Stimulated activated CD8-positive, alpha-beta memory T cell treated with anti-CD3 and anti-CD28 coated beads, Interleukin-4, amount 100 ng/mL, for 24 hours (primary cell): ENCODE measurements around the gene FGFBP2.

Experiments used
- DNase-seq: peaks from one replicate; pipeline ENCODE4 v3.0.0-alpha.2; 2020; ENCODE audit warnings: low read depth

The FGFBP2 gene, protein sequence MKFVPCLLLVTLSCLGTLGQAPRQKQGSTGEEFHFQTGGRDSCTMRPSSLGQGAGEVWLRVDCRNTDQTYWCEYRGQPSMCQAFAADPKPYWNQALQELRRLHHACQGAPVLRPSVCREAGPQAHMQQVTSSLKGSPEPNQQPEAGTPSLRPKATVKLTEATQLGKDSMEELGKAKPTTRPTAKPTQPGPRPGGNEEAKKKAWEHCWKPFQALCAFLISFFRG

DNA sequence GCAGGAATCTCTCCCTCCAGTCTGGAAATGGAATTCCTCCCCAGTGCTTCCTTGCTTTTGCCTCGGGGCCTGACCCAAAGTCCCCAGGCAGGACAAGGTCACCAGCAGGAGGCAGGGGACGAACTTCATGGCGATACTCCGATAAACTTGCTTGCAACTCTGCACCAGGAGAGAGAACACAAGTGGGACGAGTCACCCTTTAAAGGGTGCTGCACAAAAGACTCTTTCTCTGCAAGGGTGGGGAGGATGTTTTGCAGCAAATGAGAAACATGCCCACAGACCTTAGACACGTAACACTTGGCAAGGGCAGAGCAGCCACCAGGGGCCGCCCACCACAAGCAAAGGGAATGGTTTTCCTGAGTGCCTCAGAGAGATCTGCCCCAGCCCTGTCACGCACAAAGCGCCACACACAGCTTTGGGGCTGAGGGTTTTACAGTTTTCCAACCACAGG is at the start of gene FGFBP2:
Gene FGFBP2, minus strand, starts transcription at position 175 of the 451 bp plus-strand sequence. Its CDS starts 46 bp downstream, at position 129.
- DNase-seq: peak; percentile 67

DNA sequence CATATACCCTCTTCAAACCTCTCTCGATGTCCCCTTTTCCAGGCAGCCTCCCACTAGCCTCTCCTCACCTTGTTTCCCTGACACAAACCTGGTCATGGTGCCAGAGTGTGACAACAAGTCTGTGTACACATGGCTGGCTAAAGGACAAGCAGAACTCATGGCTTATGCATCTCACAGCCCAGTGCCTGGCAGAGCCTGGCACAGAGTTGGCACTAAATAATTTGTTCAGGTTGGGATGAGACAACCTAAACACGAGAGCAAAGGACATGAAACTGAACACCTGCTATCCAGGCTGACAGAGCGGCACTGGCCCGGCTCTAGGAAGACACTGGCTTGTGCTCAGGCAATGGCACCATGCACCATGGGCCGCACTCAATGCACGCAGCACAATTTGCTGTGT is 48.2 kb upstream of the FGFBP2 start:
- no peak for DNase-seq

DNA sequence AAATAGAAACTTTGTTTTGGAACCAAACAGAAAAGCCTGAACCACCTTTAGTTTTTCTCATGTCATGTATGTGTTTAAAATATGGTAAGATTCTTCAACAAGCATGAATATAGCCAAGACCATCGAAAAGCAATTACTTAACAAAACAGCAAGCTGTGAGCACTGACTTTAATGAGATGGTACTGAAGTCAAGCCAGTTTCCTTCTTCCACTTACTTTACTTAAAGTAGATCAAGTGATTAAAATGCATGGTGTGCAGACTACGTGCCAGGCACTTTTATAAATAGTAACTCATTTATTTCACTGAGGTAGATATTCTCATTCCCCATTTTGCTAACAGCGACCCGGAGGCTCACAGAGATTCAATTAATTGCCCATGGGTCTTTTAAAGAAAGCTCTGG is 46.2 kb upstream of the FGFBP2 start:
- no peak for DNase-seq

DNA sequence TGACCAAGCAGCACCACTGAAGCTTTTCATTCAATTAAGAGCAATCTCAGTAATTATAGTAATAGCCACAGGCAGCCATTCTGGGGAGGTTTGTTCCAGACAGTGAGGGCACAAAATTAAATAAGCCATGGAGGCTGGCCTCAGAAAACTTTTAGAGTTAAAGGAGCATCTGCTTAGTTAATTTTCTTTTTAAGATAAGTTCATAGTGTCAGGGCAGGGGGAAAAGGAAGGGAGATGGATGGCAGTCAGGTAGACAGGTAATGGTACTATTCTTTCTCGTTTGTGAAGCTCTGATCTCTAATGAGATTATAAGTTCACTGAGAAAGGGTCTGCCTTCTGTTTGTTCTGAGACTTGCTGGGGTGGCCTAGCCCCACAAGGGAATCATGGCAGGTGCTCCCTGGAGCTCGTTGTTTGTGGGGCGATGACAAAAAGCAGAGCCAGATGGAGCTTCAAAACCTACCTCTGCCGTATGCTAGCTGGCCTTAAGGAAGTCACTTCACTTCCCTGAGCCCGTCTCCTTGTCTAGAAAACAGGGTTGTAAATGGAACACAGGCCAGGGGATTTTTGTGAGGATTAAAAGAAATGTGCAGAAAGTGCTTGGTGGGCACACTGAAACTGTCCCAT is 44.6 kb upstream of the FGFBP2 start:
- no peak for DNase-seq

DNA sequence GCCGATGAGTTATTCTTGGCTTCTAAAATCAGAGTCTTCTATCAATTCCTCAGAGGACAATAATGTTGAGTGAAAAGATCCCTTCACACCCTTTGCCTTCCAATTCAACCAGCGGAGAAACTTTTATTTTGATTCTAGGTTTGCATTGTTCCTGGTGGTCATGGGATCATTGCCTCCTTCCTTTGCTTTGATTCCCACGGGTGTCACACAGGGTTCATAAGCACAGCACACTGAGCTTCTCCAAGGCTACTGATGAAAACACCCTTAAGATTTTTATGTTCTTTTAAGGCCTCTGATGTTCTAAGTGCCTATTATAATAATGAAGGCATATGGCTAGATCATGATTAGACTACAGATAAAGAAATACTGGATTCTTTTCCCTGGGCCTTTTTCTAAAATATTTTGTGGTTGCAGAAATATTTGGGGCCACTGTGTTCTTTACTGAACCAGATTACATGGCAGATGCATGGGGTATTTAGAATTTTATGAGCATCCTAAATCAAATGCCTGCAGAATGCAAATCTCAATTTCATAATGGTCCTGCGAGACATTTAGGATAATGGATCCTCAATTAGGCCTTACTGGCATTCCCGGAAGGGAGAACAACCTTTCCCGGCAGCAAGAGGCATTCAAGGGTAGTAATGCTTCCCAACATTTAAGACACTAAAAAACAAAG is 43.9 kb upstream of the FGFBP2 start:
- no peak for DNase-seq

GRCh38 chr4:16005676-16006075 is 42.7 kb upstream of the FGFBP2 start:
- DNase-seq: no peak

- peak; percentile 5 for DNase-seq
Measured at GRCh38 chr4:16001484-16001858, 38.5 kb upstream of the FGFBP2 start.

DNA sequence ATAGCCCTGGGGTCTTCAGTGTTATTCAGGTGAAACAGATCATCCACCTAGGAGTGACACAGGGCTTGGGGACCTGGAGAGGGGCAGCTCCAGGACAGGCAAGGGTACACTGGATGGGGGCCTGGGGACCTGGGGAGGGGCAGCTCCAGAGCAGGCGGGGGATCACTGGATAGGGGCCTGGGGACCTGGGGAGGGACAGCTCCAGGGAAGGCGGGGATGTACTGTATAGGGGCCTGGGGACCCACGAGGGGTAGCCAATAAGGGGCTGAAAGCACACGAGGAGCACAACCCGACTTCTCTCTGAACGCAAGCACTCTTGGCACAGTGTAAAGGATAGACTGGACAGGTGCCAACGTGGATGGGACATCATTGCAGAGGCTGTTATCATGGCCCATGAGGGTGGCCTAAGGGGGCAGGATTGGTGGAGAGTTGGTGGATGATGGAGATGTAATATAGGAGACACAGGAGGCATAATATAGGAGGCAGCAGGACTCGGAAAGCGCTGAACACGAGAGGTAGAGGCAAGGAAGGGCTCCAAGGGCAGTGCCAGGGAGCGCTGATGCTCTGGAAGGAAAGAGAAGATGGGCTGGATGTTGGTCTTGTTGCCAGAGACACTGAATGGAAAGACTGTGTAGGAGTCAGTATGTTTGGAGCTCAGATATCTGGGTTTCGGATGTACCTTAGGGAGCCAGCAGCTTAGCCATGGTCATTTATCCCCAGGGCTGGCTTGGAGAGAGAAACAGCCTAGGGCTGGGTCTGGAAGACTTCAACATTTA is 37.9 kb upstream of the FGFBP2 start:
- DNase-seq: no peak

- DNase-seq: no peak
Measured at GRCh38 chr4:15996773-15997172, 33.8 kb upstream of the FGFBP2 start.

DNA sequence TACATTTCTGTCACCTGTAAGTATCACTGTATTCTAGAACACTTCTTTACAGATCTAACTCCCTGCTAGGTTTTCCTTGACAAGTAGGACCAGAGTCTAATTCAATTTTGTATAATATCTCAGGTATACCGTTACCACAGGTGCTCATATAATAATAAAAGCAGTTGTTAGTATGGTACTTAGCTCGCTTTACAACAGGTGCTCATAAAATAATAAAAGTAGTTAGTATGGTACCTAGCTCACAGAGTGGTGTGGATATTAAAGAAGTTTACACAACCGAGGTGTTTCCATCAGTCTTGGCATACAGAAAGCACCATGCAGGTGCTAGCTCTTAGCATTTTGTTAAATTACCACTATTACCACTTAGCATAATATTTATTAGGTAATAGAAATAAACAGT is 32.9 kb upstream of the FGFBP2 start:
- no peak for DNase-seq

- DNase-seq: no peak
Measured at GRCh38 chr4:15992167-15992485, 29.2 kb upstream of the FGFBP2 start.

- DNase-seq: no peak
Measured at GRCh38 chr4:15990570-15991285, 27.8 kb upstream of the FGFBP2 start.

DNA sequence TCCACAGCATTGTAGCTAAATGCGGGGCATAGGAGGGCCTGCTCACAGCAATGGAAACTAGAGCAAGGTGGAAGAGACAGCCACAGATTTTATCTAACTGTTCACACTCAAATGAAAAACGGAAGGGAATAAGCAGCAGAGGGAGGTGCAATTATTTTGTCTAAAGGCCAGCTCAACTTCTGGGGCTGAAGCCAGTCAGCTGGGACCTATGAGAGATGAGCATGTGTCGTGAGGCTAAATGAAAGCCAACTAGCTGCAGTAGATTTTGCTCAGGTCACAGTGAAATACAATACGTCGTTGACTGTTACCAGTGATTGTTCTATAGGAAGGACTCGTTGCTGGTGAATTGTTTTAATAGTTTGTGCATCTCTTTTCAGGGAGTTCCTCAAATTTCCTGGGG is 26.4 kb upstream of the FGFBP2 start:
- DNase-seq: no peak

GRCh38 chr4:15988222-15988621 is 25.2 kb upstream of the FGFBP2 start:
- DNase-seq: no peak

- no peak for DNase-seq
Measured at GRCh38 chr4:15986907-15987306, 23.9 kb upstream of the FGFBP2 start.

GRCh38 chr4:15983610-15984009 is 20.6 kb upstream of the FGFBP2 start:
- no peak for DNase-seq

GRCh38 chr4:15982842-15983524 is 20.0 kb upstream of the FGFBP2 start:
- no peak for DNase-seq

DNA sequence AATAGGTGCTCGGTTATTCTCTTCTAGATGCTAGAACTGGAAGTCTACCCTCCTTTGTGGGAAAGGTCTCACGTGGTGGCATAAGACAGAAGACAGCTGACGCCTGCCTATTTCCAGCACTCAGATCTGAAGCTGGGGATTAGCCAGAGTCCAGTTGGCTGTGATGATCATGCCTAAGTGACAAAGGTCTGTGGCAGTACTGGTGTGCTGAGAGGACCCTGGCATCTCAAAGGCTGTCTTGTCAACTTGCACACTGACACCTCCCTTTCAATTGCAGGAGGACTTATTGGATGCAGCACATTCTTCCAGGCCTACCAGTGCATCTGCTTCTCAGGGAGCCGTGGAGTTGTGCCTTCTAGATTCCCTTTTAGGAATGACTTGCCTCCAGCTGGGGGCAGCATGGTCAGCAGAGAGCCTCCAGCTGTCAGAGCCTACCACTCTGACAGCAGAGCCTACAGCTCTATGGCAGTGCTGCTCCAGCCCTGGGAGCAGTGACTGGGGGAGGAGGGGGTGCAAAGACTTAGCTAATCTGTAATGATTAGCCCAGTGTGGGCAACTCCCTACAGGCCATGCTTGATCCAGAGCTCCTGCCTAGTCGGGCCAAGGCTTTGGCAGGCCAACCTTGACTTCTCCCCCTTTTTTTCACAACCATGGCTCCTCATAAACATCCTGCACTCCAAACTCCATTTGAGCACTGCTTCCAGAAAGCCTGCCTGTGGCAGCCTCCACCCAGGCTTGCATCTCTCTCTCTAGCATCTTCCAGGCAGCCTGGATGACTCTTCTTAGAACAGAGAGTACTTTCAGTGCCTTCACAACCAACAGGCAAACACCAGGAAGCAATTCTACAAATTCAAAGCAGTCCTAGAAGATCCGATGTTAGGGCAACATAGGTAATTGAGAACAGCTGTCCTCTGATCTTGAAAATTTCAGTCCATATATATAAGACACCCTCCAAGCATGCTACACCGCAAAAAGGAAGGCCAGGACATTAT is 13.8 kb upstream of the FGFBP2 start:
- no peak for DNase-seq

- DNase-seq: no peak
Measured at GRCh38 chr4:15971068-15971801, 8.3 kb upstream of the FGFBP2 start.
